Measurements from ENCODE around the gene STX16.

DNA sequence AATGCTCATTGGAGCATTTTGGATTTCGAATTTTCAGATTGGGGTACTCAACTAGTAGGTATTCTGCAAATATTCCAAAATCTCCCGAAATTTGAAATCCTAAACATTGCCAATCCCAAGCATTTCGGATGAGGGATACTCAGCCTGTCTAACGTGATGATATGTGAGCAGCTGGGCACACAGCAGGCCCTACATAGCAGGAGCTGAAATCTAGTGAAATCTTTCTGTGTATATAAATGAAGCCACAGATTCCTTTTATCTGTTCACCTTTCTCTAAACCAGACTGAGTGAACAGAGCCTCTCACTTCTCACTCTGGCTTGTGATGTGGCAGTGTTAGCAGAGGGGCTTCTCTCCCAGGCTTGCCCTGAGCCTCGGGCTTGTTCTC is 17.8 kb downstream of the STX16 start:
- TF ChIP-seq, protein P1, sequence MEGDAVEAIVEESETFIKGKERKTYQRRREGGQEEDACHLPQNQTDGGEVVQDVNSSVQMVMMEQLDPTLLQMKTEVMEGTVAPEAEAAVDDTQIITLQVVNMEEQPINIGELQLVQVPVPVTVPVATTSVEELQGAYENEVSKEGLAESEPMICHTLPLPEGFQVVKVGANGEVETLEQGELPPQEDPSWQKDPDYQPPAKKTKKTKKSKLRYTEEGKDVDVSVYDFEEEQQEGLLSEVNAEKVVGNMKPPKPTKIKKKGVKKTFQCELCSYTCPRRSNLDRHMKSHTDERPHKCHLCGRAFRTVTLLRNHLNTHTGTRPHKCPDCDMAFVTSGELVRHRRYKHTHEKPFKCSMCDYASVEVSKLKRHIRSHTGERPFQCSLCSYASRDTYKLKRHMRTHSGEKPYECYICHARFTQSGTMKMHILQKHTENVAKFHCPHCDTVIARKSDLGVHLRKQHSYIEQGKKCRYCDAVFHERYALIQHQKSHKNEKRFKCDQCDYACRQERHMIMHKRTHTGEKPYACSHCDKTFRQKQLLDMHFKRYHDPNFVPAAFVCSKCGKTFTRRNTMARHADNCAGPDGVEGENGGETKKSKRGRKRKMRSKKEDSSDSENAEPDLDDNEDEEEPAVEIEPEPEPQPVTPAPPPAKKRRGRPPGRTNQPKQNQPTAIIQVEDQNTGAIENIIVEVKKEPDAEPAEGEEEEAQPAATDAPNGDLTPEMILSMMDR (IDR thresholded peaks at IDR 0.05) = no peak
- TF ChIP-seq POLR2AphosphoS5 (IDR thresholded peaks at IDR 0.05) = no peak

Measured in stomach (tissue), 4 donors.